Spinal cord (tissue), 10 donors: Measurements from ENCODE around the gene SMR3B. TPM values are rescaled to one million over a fixed set of nuclear protein-coding genes. Genes with fewer than 3 reads are reported as not detected.

ENCODE experiments used
- DNase-seq, 6 donors: peaks; one replicate each; pipeline versions ENCODE4 v3.0.0 to v3.0.0-alpha.2; 2013 to 2015; ENCODE audit warnings: low spot score in 6 of 6, low read depth in 4 of 6
- H3K27ac ChIP-seq: one replicate; pipeline ENCODE4 v1.5.1; 2013; ENCODE audit warnings: low read depth, low read length, control low read depth
- H3K27me3 ChIP-seq: one replicate; pipeline ENCODE4 v1.6.1; 2013; ENCODE audit warnings: low read length; ENCODE audit not compliant: control insufficient read depth, insufficient read depth
- H3K36me3 ChIP-seq: one replicate; pipeline ENCODE4 v1.6.1; 2013; ENCODE audit warnings: low read length; ENCODE audit not compliant: control insufficient read depth, insufficient read depth
- H3K4me1 ChIP-seq: one replicate; pipeline ENCODE4 v1.6.1; 2013; ENCODE audit warnings: low read length; ENCODE audit not compliant: control insufficient read depth, insufficient read depth
- H3K4me3 ChIP-seq: one replicate; pipeline ENCODE4 v1.5.1; 2013; ENCODE audit warnings: low read depth, low read length, control low read depth
- H3K9me3 ChIP-seq: one replicate; pipeline ENCODE4 v1.6.1; 2013; ENCODE audit warnings: low read length; ENCODE audit not compliant: control insufficient read depth, insufficient read depth
- WGBS: methylation state at CpG from one replicate; pipeline ENCODE4 v1.1.5; 2013; ENCODE audit warnings: missing lambda C conversion rate; ENCODE audit not compliant: insufficient coverage; 5-methylcytosine and 5-hydroxymethylcytosine counted together
- polyA plus RNA-seq, 2 donors: library from polyadenylated mRNA; unstranded; fragments of 120-200 nt; gene quantifications; one replicate each; pipeline ENCODE4 v1.2.1, GENCODE V29; 2013; ENCODE audit not compliant: insufficient read length in 2 of 2
- total RNA-seq, 2 donors: library from RNA; depleted of rRNA in 1 of 2; stranded (reverse); fragments of 120-200 nt in 1 of 2; fragments of >200 nt in 1 of 2; gene quantifications; one replicate each; pipeline versions ENCODE4 v1.2.3 to v1.2.4, GENCODE V29; 2013 to 2014
- donor health status: healthy.

The SMR3B gene
- total and polyA plus RNA-seq, 4 donors = not detected

GRCh38 chr4:70437197-70437596, 54.3 kb downstream of the SMR3B start:
- DNase-seq = no peak
- Histone ChIP-seq H3K4me3 (no peak overlapping the region), H3K36me3 (no peaks in the 10 kb centered on the region), H3K4me1 (no peaks in the 10 kb centered on the region), H3K27ac (no peak overlapping the region), H3K27me3 (no peaks in the 10 kb centered on the region), H3K9me3 (peaks cover 1% of the 10 kb centered on the region)
- 75% methylated on average over 7 of the region's 7 CpGs for WGBS

Other genes starting within 250 kb of the SMR3B start
- not detected for gene PRR27, start 228.9 kb upstream of the SMR3B start, total RNA-seq
- gene PRR27, start 228.9 kb upstream of the SMR3B start, polyA plus RNA-seq = under 1 TPM; 0.05 to 0.06 TPM
- gene ODAM, start 187.4 kb upstream of the SMR3B start, total RNA-seq = not detected
- gene ODAM, start 187.4 kb upstream of the SMR3B start, polyA plus RNA-seq = not detected
- gene FDCSP, start 157.0 kb upstream of the SMR3B start, total RNA-seq = not detected
- not detected for gene FDCSP, start 157.0 kb upstream of the SMR3B start, polyA plus RNA-seq
- gene CSN3, start 140.5 kb upstream of the SMR3B start, total RNA-seq = not detected
- not detected for gene CSN3, start 140.5 kb upstream of the SMR3B start, polyA plus RNA-seq
- gene CABS1, start 48.1 kb upstream of the SMR3B start, total RNA-seq = not detected
- gene CABS1, start 48.1 kb upstream of the SMR3B start, polyA plus RNA-seq = under 1 TPM in 1 of 2 donors, not detected in 1; 0.11 TPM
- not detected for gene SMR3A, start 22.4 kb upstream of the SMR3B start, total RNA-seq
- gene SMR3A, start 22.4 kb upstream of the SMR3B start, polyA plus RNA-seq = not detected
- gene OPRPN, start 14.8 kb downstream of the SMR3B start, total RNA-seq = not detected
- gene OPRPN, start 14.8 kb downstream of the SMR3B start, polyA plus RNA-seq = not detected
- not detected for gene MUC7, start 89.1 kb downstream of the SMR3B start, total RNA-seq
- gene MUC7, start 89.1 kb downstream of the SMR3B start, polyA plus RNA-seq = not detected
- gene AMTN, start 135.4 kb downstream of the SMR3B start, total RNA-seq = not detected
- gene AMTN, start 135.4 kb downstream of the SMR3B start, polyA plus RNA-seq = not detected
- gene AMBN, start 209.1 kb downstream of the SMR3B start, total RNA-seq = not detected
- not detected for gene AMBN, start 209.1 kb downstream of the SMR3B start, polyA plus RNA-seq
- under 1 TPM in 1 of 2 donors, not detected in 1; 0.06 TPM for gene ENAM, start 245.6 kb downstream of the SMR3B start, total RNA-seq
- under 1 TPM in 1 of 2 donors, not detected in 1; 0.46 TPM for gene ENAM, start 245.6 kb downstream of the SMR3B start, polyA plus RNA-seq